PFSK-1 (cell line): ENCODE data around the gene GMFB.

Experiments
- FOXP2 ChIP-seq: optimal IDR thresholded peaks from 2 replicates; pipeline ENCODE3; 2011; ENCODE audit warnings: borderline replicate concordance, control low read depth, inconsistent platforms; ENCODE audit not compliant: insufficient read depth; ENCODE audit errors: extremely low read length, extremely low read depth
- POLR2AphosphoS5 ChIP-seq: IDR thresholded peaks from 2 replicates; pipeline ENCODE4 v1.6.1; 2012; ENCODE audit warnings: low read depth, mild to moderate bottlenecking, control low read depth, low read length, moderate library complexity
- SIN3A ChIP-seq: IDR thresholded peaks from 2 replicates; pipeline ENCODE4 v1.6.1; 2012; ENCODE audit warnings: mild to moderate bottlenecking, low read length, moderate library complexity, borderline replicate concordance; ENCODE audit not compliant: insufficient read depth
- TAF1 ChIP-seq: IDR thresholded peaks from 2 replicates; pipeline ENCODE4 v1.6.1; 2012; ENCODE audit warnings: low read length, control low read depth, borderline replicate concordance; ENCODE audit not compliant: insufficient read depth
- TF ChIP-seq, protein P1 (sequence below), 2 experiments: IDR thresholded peaks; 2 replicates each; pipeline versions ENCODE4 v1.6.1 to v1.8.0; 2011 to 2012; ENCODE audit warnings: low read depth in 2 of 2, low read length in 2 of 2, control low read depth in 1 of 2, inconsistent platforms in 1 of 2, mild to moderate bottlenecking in 1 of 2, moderate library complexity in 1 of 2; ENCODE audit not compliant: insufficient read depth in 1 of 2

Gene GMFB

GRCh38 chr14:54493293-54493692, 4.5 kb upstream of the GMFB start:
- TF ChIP-seq TAF1 (no peak), POLR2AphosphoS5 (no peak), FOXP2 (no peak)
- TF ChIP-seq, protein P1, sequence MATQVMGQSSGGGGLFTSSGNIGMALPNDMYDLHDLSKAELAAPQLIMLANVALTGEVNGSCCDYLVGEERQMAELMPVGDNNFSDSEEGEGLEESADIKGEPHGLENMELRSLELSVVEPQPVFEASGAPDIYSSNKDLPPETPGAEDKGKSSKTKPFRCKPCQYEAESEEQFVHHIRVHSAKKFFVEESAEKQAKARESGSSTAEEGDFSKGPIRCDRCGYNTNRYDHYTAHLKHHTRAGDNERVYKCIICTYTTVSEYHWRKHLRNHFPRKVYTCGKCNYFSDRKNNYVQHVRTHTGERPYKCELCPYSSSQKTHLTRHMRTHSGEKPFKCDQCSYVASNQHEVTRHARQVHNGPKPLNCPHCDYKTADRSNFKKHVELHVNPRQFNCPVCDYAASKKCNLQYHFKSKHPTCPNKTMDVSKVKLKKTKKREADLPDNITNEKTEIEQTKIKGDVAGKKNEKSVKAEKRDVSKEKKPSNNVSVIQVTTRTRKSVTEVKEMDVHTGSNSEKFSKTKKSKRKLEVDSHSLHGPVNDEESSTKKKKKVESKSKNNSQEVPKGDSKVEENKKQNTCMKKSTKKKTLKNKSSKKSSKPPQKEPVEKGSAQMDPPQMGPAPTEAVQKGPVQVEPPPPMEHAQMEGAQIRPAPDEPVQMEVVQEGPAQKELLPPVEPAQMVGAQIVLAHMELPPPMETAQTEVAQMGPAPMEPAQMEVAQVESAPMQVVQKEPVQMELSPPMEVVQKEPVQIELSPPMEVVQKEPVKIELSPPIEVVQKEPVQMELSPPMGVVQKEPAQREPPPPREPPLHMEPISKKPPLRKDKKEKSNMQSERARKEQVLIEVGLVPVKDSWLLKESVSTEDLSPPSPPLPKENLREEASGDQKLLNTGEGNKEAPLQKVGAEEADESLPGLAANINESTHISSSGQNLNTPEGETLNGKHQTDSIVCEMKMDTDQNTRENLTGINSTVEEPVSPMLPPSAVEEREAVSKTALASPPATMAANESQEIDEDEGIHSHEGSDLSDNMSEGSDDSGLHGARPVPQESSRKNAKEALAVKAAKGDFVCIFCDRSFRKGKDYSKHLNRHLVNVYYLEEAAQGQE (IDR thresholded peaks at IDR 0.05; ENCODE audit: insufficient read depth in 1 of 2, low read depth in 2 of 2, low read length in 2 of 2): no peak

- TF ChIP-seq FOXP2: no peak
- no peak for TF ChIP-seq TAF1
- no peak for TF ChIP-seq SIN3A
- TF ChIP-seq POLR2AphosphoS5: no peak
- TF ChIP-seq, protein P1 (IDR thresholded peaks at IDR 0.05; ENCODE audit: insufficient read depth in 1 of 2, low read depth in 2 of 2, low read length in 2 of 2): no peak
Observed at GRCh38 chr14:54490445-54491175, 1.8 kb upstream of the GMFB start.

- TF ChIP-seq POLR2AphosphoS5 (no peak), FOXP2 (no peak)
Observed at GRCh38 chr14:54489731-54490444, 1.1 kb upstream of the GMFB start.

DNA sequence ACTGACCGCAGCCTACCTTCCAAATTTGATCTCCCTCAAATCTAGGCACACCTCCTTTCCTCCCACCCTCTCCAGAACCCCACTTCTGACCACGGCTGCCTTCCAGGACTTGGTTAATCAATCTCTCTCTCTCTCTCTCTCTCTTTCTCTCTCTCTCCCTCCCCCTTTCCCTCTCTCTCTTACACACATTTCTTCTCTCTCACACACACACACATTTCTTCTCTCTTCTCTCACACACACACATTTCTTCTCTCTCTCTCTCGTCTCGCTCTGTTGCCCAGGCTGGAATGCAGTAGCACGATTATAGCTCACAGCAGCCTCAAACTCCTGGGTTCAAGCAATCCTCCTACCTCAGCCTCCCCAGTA, 521 bp upstream of the GMFB start:
- TF ChIP-seq, protein P1 (IDR thresholded peaks at IDR 0.05; ENCODE audit: insufficient read depth in 1 of 2, low read depth in 2 of 2, low read length in 2 of 2): no peak
- TF ChIP-seq TAF1 (no peak), SIN3A (no peak), POLR2AphosphoS5 (no peak), FOXP2 (no peak)

- no peak for TF ChIP-seq FOXP2
- TF ChIP-seq SIN3A: no peak
- TF ChIP-seq TAF1: no peak
- no peak for TF ChIP-seq POLR2AphosphoS5
- TF ChIP-seq, protein P1 (IDR thresholded peaks at IDR 0.05; ENCODE audit: insufficient read depth in 1 of 2, low read depth in 2 of 2, low read length in 2 of 2): no peak
Observed at GRCh38 chr14:54488318-54488645, 498 bp downstream of the GMFB start.
